Measurements from ENCODE around the gene PUM2.
A peak's percentile ranks its signal among the peaks of the same experiment; 100 is the strongest.

PUM2 gene

DNA sequence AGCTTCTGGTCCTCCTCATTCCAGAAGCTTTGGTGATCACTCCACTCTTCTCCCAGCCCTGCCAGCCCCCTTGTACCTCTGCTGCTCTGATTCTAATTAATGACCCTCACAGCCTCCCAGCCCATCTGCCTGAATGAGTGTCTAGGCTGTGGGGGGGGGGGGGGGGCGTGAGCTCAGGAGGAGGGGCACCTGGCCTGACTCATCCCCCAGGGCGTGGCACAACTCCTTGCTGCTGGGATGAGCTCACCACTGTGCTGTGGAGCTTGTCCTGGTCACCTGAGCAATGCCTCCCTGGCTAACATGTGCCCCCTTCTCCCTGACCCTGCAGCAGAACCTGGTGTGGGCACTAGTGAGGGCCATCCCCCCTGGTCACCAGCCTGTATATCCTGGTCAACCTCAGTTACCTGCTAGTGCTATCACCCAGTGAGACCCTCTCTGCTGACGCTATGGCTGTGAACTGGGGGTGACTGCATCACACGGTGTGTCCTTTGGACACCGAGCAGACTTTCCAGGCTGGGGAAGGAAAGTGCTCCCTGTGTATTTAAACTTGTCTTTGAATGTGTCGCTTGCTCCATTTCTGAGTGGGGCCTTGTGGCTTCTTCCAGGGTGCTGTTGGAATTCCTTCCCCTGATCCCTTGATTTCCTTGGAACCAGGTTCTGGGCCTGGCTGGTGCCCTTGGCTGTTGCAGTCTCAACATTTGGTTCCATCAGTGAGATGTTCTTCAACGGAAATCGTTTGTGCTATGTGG is 41.5 kb upstream of the PUM2 start:
- TF ChIP-seq, protein P1, sequence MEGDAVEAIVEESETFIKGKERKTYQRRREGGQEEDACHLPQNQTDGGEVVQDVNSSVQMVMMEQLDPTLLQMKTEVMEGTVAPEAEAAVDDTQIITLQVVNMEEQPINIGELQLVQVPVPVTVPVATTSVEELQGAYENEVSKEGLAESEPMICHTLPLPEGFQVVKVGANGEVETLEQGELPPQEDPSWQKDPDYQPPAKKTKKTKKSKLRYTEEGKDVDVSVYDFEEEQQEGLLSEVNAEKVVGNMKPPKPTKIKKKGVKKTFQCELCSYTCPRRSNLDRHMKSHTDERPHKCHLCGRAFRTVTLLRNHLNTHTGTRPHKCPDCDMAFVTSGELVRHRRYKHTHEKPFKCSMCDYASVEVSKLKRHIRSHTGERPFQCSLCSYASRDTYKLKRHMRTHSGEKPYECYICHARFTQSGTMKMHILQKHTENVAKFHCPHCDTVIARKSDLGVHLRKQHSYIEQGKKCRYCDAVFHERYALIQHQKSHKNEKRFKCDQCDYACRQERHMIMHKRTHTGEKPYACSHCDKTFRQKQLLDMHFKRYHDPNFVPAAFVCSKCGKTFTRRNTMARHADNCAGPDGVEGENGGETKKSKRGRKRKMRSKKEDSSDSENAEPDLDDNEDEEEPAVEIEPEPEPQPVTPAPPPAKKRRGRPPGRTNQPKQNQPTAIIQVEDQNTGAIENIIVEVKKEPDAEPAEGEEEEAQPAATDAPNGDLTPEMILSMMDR (IDR thresholded peaks at IDR 0.05; ENCODE audit: extremely low read depth, missing control alignments) = no peak
- DNase-seq (ENCODE audit: low spot score) = no peak

DNA sequence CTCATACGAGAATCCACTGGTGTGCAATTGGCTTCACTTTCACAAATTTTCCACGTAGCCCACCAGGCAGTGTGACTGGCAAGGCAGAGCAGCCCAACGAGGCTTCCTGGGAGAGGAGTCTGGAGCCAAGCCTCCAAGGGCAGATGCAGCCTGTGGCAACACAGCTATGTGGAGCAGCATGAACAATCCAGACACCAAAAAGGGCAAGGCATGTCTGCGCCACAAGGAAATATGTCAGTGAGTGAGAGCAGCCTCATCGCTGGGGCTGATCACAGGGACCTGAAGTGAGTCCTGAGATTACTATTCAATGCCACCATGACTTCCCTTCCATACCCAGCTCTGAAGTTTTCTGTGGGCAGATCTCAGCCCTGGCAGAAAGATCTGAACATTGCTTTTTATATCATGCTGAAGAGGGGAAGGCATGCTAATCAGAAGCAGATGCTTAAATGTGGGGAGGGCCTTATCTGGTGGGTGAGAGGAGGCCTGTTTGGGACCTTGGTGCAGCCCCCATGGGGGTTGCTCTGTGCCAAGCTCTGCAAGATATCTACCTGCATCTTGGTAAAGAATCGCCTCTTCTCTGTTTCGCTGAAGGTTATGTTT is 40.0 kb upstream of the PUM2 start:
- no peak for DNase-seq (ENCODE audit: low spot score)
- TF ChIP-seq, protein P1 (IDR thresholded peaks at IDR 0.05; ENCODE audit: extremely low read depth, missing control alignments) = no peak

DNA sequence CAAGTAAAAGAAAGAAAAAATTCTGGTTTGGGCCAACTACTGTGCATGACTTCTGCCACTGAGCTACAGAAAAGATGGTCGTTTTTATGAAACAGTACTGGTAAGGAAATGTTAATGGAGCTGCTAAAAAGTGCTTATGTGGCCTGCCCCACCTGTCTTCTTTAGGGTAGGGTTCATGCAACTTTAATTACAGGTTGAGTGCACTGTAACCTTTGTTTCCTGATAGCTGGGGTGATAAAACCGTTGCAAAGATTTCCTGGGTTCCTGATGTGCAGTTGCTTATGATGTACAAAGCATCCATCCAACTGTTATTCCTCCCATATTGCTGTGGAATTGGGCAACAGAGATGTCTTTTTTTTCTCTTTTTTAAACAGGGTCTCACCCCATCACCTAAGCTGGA is 34.3 kb upstream of the PUM2 start:
- DNase-seq (ENCODE audit: low spot score) = no peak
- TF ChIP-seq, protein P1 (IDR thresholded peaks at IDR 0.05; ENCODE audit: extremely low read depth, missing control alignments) = no peak

DNA sequence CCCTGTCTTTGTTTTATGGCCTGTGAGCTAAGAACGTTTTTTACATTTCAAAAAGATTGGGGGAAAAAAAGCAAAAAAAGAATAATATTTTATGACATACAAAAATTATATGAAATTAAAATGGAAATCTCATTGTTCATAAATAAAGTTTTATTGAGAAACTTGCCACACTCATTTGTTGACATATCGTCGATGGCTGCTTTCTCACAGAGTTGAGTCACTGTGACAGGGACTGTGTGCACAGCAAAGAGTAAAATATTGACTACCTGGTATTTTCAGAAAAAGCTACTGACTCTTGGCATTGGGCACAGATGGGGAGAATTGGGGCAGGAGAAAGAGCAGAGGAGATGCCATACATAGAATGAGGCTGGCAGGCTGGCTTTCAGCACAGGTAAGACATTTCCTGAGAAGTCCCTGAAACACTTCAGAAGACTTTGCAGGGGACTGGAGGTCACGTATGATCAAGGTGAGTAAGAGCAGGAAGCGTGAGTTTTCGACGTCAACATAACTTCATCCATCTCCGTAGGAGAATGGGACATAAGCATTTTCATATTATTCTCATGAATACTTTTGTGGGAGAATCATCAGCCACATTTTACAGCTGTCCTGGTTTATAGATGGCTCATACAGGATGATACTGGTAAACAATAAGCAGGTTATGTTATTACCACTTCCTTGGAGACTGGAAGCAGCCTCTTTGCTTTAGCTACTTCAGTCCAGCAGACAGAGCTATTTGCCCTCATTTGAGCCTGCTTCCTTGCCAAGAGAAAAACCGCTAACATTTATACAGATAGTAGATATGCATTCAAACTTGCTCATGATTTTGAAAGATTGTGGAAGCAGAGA is 32.5 kb upstream of the PUM2 start:
- TF ChIP-seq, protein P1 (IDR thresholded peaks at IDR 0.05; ENCODE audit: extremely low read depth, missing control alignments) = no peak
- DNase-seq (ENCODE audit: low spot score) = no peak

DNA sequence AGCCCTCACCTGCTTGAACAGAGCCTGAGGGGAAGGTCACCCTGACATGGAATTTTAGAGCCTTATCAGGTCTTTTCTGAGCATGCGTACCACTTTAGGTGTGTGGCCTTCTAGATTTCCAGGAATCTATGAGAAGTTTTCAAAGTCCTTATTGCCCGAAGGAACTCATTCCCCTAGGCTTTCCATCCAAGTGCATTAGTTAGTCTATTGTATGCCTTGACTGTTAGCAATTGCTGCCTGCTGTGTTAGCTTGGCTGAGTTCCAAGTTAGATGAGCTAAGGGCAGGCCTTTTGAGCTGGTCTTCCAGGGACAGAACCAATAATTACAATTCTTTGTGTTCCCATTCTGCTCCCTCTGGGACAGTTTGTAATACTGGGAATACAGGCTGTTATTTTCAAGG is 30.8 kb upstream of the PUM2 start:
- TF ChIP-seq, protein P1 (IDR thresholded peaks at IDR 0.05; ENCODE audit: extremely low read depth, missing control alignments) = no peak
- DNase-seq (ENCODE audit: low spot score) = no peak

DNA sequence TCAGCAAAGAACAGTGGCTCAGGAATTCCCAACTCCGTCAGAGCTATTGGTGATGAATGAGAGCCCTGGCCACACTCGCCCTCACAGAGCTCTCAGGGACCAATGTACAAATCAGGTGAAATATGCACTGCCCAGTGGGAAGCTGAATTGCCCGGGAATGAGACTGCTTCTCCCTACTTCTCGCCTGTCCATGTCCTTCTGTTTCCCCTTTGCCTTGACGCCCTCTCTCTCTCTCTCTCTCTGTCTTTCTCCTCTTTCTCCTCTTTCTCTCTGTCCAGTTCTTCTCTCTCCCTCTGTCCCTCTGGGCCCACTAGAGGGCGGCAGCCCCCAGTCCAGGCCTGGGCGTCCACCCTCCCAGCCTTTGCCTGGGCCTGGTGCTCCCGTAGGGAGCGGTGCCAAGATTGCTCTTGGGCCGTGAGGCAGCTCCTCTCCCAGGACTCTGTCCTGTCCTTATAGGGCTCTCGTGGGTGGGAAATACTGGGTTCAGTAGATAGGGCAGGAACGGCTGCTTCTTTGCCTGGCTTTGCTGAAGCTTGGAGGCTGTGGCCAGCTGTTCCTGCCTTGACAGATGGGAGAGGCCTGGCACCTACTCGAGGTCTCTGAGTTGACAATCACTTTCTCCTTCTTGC is 28.4 kb upstream of the PUM2 start:
- DNase-seq (ENCODE audit: low spot score) = no peak
- TF ChIP-seq, protein P1 (IDR thresholded peaks at IDR 0.05; ENCODE audit: extremely low read depth, missing control alignments) = peak; percentile 34
